HEK293 (cell line): ENCODE data around the gene DNAH9.

Experiments
- PRDM1 ChIP-seq: fragments of 450-650 bp; formaldehyde crosslinking; IDR thresholded peaks from 2 replicates; pipeline ENCODE4; 2016; ENCODE audit warnings: missing biosample characterization, missing genetic modification characterization
- ZNF521 ChIP-seq: fragments of 450-650 bp; formaldehyde crosslinking; IDR thresholded peaks from 2 replicates; pipeline ENCODE4 v1.5.1; 2017; ENCODE audit warnings: missing biosample characterization, mild to moderate bottlenecking, missing genetic modification characterization

DNA sequence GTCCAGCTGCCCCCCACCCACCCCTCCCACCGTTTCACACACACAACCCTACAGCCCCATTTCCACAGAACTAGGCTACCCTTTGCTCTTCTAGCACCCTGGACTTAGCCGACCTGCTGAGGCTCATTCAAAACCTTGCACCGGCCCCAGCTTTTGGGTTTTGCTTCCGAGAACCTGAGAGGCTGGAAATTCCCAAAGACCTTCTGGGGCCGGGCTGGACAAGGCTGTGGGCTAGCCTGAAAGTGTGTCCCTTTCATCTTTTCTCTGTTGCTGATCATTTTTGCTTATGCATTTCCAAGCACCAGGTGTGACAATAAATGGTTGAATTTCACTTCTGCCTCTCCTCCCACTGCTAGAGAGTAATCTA is 139.0 kb downstream of the DNAH9 start:
- TF ChIP-seq ZNF521 (tag by site-specific recombination) (no peak), PRDM1 (no peak)
